Stomach (tissue), 9 donors: ENCODE measurements around the gene MYEOV. TPM values are rescaled to one million over a fixed set of nuclear protein-coding genes. Genes with fewer than 3 reads are reported as not detected.

ENCODE experiments used
- DNase-seq, 2 donors: peaks; one replicate each; pipeline versions ENCODE4 v3.0.0 to v3.0.0-alpha.2; 2013 to 2019
- H3K27ac ChIP-seq, 5 donors: fragments of 200-600 bp in 4 of 5; sonication (generic) in 4 of 5; one replicate each; pipeline ENCODE4 v1.5.1; 2013 to 2019; ENCODE audit warnings: mild to moderate bottlenecking in 1 of 5, moderate library complexity in 1 of 5
- H3K27me3 ChIP-seq, 3 donors: fragments of 200-600 bp; sonication (generic); one replicate each; pipeline ENCODE4 v1.5.1; 2017 to 2019; ENCODE audit warnings: mixed run types in 1 of 3
- H3K36me3 ChIP-seq, 4 donors: fragments of 200-600 bp; sonication (generic); 1 replicate in 3 of 4; 2 replicates in 1 of 4; pipeline ENCODE4 v1.5.1; 2016 to 2019
- H3K4me1 ChIP-seq, 4 donors: fragments of 200-600 bp; sonication (generic); one replicate each; pipeline ENCODE4 v1.5.1; 2016 to 2019
- H3K4me3 ChIP-seq, 4 donors: fragments of 200-600 bp; sonication (generic) in 3 of 4; one replicate each; pipeline ENCODE4 v1.5.1; 2016 to 2019; ENCODE audit warnings: mild to moderate bottlenecking in 1 of 4
- H3K9me3 ChIP-seq, 4 donors: fragments of 200-600 bp; sonication (generic); one replicate each; pipeline ENCODE4 v1.5.1; 2016 to 2019
- EP300 ChIP-seq: sonication (generic); formaldehyde crosslinking; IDR thresholded peaks from one replicate; pipeline ENCODE4 v1.6.1; 2017; ENCODE audit warnings: antibody characterized with exemption
- POLR2A ChIP-seq, 4 donors: fragments of 450-650 bp; IDR thresholded peaks; one replicate each; pipeline ENCODE4 v1.6.1; 2016; ENCODE audit warnings: antibody characterized with exemption in 4 of 4, control low read depth in 2 of 4, mild to moderate bottlenecking in 1 of 4, moderate library complexity in 1 of 4
- POLR2AphosphoS5 ChIP-seq, 3 donors: sonication (generic); formaldehyde crosslinking; IDR thresholded peaks; one replicate each; pipeline ENCODE4 v1.6.1; 2016; ENCODE audit warnings: antibody characterized with exemption in 3 of 3
- WGBS, 5 donors: extraction: QIAGEN DNeasy Blood & Tissue Kit in 3 of 5; methylation state at CpG; one replicate each; pipeline versions ENCODE4 v1.1.5 to v1.1.7; 2013 to 2018; 5-methylcytosine and 5-hydroxymethylcytosine counted together
- intact Hi-C: fragments of 100-400 bp; cut with DNase I; formaldehyde crosslinking; loops from one replicate; pipeline ENCODE4 v1.15.1; 2023; ENCODE audit warnings: low total_unique reads
- polyA plus RNA-seq, 3 donors: library from polyadenylated mRNA; stranded (reverse); fragments of 200-250 nt; gene quantifications; one replicate each; pipeline ENCODE4 v1.2.3, GENCODE V29; 2013
- total RNA-seq, 5 donors: library from RNA; depleted of rRNA; stranded (reverse); fragments of >200 nt; gene quantifications; one replicate each; pipeline versions ENCODE4 v1.1.0 to v1.2.3, GENCODE V29; 2014 to 2016
- TF ChIP-seq, protein P1 (sequence below), 7 experiments: fragments of 450-650 bp in 4 of 7; fragments of 200-600 bp in 3 of 7; sonication (generic) in 3 of 7; IDR thresholded peaks; one replicate each; pipeline ENCODE4 v1.5.1; 2016 to 2019; ENCODE audit warnings: antibody characterized with exemption in 7 of 7, control low read depth in 2 of 7, mild to moderate bottlenecking in 1 of 7
- donor health status: healthy with polysubstance abuse.
- donor health status: Bipolar disorder and iron deficiency.
- donor health status: healthy.

The MYEOV gene
- total and polyA plus RNA-seq, 8 donors: 0.92 to 41.5 (median 8.5) TPM; not detected in 2

DNA sequence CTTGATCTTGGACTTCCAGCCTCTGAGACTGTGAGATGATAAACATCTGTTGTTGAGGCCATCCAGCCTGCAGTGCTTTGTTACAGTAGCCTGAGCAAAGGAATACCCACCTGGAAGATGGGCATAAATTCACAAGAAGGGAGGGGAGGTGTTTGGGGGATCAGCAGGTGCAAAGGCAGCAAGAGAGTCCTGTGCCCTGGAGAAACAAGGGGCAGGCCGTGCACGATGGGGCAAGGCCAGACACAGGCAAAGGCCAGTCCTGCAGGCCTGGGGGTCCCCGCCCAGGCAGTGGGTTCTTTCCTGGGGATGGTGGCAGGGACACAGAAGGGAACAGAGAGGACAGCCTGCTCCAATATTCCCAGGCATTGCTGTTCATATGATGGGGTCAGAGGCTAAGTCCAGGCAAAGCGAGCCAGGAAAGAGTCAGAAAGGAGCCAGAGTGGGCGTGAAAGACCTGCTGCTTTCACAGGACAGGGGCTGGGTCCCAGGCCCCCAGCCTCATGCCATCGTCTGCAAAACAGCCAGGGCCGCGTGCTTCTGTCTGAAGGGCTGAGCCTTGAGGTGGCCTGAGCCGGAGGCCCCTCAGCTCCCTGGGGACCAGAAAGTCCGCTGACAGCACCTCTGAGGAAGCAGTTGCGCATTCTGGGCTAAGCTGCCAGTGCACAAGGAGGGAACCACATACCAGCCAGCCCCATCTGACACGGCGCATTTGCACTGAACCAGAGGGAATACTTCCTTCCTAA is 48.8 kb downstream of the MYEOV start:
- no peaks in the 10 kb centered on the region for H3K27me3 ChIP-seq
- peaks cover 0 to under 1% (median 0%) of the 10 kb centered on the region in 4 donors for H3K4me1 ChIP-seq
- intact Hi-C loops: no loop called here
- 91 to 95% (median 92%) methylated on average over 13 of the region's 13 CpGs for WGBS, 5 donors
- TF ChIP-seq POLR2AphosphoS5 (IDR thresholded peaks at IDR 0.05) (no peak), EP300 (no peak), POLR2A (IDR thresholded peaks at IDR 0.05) (no peak)
- TF ChIP-seq, protein P1, sequence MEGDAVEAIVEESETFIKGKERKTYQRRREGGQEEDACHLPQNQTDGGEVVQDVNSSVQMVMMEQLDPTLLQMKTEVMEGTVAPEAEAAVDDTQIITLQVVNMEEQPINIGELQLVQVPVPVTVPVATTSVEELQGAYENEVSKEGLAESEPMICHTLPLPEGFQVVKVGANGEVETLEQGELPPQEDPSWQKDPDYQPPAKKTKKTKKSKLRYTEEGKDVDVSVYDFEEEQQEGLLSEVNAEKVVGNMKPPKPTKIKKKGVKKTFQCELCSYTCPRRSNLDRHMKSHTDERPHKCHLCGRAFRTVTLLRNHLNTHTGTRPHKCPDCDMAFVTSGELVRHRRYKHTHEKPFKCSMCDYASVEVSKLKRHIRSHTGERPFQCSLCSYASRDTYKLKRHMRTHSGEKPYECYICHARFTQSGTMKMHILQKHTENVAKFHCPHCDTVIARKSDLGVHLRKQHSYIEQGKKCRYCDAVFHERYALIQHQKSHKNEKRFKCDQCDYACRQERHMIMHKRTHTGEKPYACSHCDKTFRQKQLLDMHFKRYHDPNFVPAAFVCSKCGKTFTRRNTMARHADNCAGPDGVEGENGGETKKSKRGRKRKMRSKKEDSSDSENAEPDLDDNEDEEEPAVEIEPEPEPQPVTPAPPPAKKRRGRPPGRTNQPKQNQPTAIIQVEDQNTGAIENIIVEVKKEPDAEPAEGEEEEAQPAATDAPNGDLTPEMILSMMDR (IDR thresholded peaks at IDR 0.05): no peak
- no peaks in the 10 kb centered on the region for H3K9me3 ChIP-seq
- H3K27ac ChIP-seq: no peak overlapping the region
- DNase-seq: no peak
- H3K4me3 ChIP-seq: no peak overlapping the region
- H3K36me3 ChIP-seq: no peaks in the 10 kb centered on the region

DNA sequence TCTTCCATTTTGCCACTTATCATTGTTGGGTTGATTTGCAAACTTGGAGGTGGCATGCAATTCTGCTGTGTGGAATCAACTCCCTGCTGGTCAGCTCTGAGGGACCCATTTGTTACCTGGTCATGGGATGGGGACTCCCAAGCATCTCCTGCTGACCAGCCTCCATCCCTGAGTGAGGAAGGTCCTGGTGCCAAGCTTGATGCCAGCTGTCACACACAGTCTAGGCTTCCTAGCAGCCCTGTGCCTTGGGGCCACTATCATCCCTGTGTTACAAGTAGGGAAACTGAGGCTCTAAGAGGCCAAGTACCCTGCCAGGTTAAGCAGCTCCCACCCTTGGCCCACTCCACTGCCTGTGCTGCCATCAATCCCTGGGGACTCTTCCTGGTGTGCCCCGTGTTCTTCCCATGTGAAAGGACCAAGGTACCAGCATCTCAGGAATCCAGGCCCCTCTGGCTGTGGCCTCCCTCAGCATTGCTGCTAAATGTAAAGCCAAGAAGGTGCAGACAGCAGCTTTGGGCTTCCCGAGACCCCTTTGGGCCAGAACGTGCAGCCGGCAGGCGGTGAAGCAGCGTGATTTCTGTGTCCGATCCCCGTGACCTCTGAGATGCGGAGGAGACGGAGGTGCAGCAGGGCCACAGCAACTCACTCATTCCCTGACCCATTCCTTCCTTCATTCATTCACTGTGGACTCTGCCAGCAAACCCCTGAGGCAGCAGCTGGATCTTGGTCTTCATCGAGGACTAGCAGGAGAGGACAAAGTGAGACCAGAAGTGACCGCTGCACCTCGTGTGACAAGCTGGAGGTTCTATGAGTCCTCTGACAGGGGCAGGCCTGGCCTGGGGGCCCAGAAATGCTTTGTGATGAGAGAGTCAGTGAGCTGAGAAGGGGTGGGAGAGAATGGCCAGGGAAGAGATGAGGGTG is 49.7 kb downstream of the MYEOV start:
- TF ChIP-seq POLR2AphosphoS5 (IDR thresholded peaks at IDR 0.05) (no peak), EP300 (no peak), POLR2A (IDR thresholded peaks at IDR 0.05) (no peak)
- TF ChIP-seq, protein P1 (IDR thresholded peaks at IDR 0.05): no peak
- Histone ChIP-seq H3K4me1 (no peaks in the 10 kb centered on the region), H3K4me3 (no peak overlapping the region), H3K27me3 (no peaks in the 10 kb centered on the region), H3K27ac (no peak overlapping the region), H3K9me3 (peaks cover 0 to 4% (median 2%) of the 10 kb centered on the region in 4 donors), H3K36me3 (no peaks in the 10 kb centered on the region)
- no peak for DNase-seq
- 94 to 98% (median 95%) methylated on average over 12 to 13 of the region's 13 CpGs for WGBS, 5 donors
- intact Hi-C loops: no loop called here

DNA sequence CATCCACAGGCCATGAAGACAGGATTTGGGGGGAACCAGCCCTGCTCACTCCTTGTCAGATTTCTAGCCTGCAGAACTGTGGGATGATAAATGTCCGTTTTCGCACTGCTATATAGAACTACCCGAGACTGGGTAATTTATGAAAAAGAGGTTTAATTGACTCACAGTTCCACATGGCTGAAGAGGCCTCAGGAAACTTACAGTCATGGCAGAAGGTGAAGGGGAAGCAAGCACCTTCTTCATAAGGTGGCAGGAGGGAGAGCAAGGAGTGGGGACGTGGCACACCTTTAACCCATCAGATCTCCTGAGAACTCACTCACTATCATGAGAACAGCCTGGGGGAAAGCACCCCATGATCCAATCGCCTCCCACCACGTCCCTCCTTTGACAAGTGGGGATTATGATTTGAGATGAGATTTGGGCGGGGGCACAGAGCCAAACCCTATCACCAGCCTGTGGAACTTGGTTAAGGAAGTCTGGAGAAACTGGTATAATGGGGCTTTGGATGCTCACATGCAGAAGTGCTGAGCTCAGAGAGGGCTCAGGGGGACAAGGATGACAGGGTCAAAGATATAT is 50.7 kb downstream of the MYEOV start:
- no peaks in the 10 kb centered on the region for H3K27me3 ChIP-seq
- no peak overlapping the region for H3K27ac ChIP-seq
- DNase-seq: no peak
- H3K4me3 ChIP-seq: no peak overlapping the region
- WGBS, 5 donors: 68 to 82% (median 78%) methylated on average over 7 of the region's 7 CpGs
- H3K9me3 ChIP-seq: peaks cover 0 to 7% (median 3%) of the 10 kb centered on the region in 4 donors
- no peak for TF ChIP-seq POLR2AphosphoS5 (IDR thresholded peaks at IDR 0.05)
- TF ChIP-seq, protein P1 (IDR thresholded peaks at IDR 0.05): no peak
- TF ChIP-seq EP300: no peak
- TF ChIP-seq POLR2A (IDR thresholded peaks at IDR 0.05): no peak
- no peaks in the 10 kb centered on the region for H3K36me3 ChIP-seq
- intact Hi-C loops: no loop called here
- no peaks in the 10 kb centered on the region for H3K4me1 ChIP-seq

Other genes starting within 250 kb of the MYEOV start
- gene TPCN2, start 245.2 kb upstream of the MYEOV start, total RNA-seq: 10 to 100 TPM in 4 of 5 donors, 1 to 10 TPM in 1; 6.4 to 66.1 (median 33.0) TPM
- 10 to 100 TPM; 16.4 to 29.8 (median 19.7) TPM for gene TPCN2, start 245.2 kb upstream of the MYEOV start, polyA plus RNA-seq
- 10 to 100 TPM in 2 of 5 donors, 1 to 10 TPM in 2, not detected in 1; 1.2 to 31.2 (median 14.7) TPM for gene SMIM38, start 138.2 kb upstream of the MYEOV start, total RNA-seq
- gene SMIM38, start 138.2 kb upstream of the MYEOV start, polyA plus RNA-seq: 10 to 100 TPM in 1 of 3 donors, 1 to 10 TPM in 2; 1.9 to 22.7 (median 8.1) TPM
- gene LINC01488, start 187.5 kb downstream of the MYEOV start, total RNA-seq: not detected
- not detected for gene LINC01488, start 187.5 kb downstream of the MYEOV start, polyA plus RNA-seq